ENCODE data around the gene CLDN3.

- TF ChIP-seq EP300 (IDR thresholded peaks at IDR 0.05) (no peak), POLR2A (IDR thresholded peaks at IDR 0.05) (no peak), CTCF (IDR thresholded peaks at IDR 0.05) (no peak)
Measured at GRCh38 chr7:73719806-73720169, 50.3 kb downstream of the CLDN3 start.

Measured in ovary (tissue), 3 donors.